Ovary (tissue), 1 donor: Measurements from ENCODE around the gene SLCO2B1.

Source experiments
- EP300 ChIP-seq: sonication (generic); formaldehyde crosslinking; IDR thresholded peaks from one replicate; pipeline ENCODE4 v1.6.1; 2017; ENCODE audit warnings: antibody characterized with exemption
- POLR2A ChIP-seq: fragments of 450-650 bp; IDR thresholded peaks from one replicate; pipeline ENCODE4 v1.6.1; 2017; ENCODE audit warnings: antibody characterized with exemption, mild to moderate bottlenecking, moderate library complexity

GRCh38 chr11:75101424-75102128 lies 49.3 kb upstream of the SLCO2B1 start:
- TF ChIP-seq POLR2A (no peak), EP300 (no peak)
